Measurements from ENCODE around the gene SMAD3. TPM values are rescaled to one million over a fixed set of nuclear protein-coding genes. Genes with fewer than 3 reads are reported as not detected.

Gene SMAD3
- 6.9 TPM for total RNA-seq

GRCh38 chr15:67065531-67066005 is at the start of gene SMAD3:
Gene SMAD3 (plus strand): TSS chr15:67065602. CDS start chr15:67066155, 553 bp downstream.

Other genes starting within 250 kb of the SMAD3 start
- 27.5 TPM for gene AAGAB, start 189.1 kb downstream of the SMAD3 start, total RNA-seq
- 2.8 TPM for gene IQCH, start 189.2 kb downstream of the SMAD3 start, total RNA-seq

Measured in parietal lobe (tissue), 1 donor.